WERI-Rb-1 (cell line): ENCODE measurements around the gene KCNN3.

ENCODE experiments used
- DNase-seq: peaks from one replicate; pipeline ENCODE4 v3.0.0-alpha.2; 2020
- H3K27ac ChIP-seq: fragments of 250-450 bp; sonication (Bioruptor Pico); 2 replicates; pipeline ENCODE4 v1.5.1; 2020; ENCODE audit warnings: mild to moderate bottlenecking, moderate library complexity
- H3K27me3 ChIP-seq: fragments of 250-450 bp; sonication (Bioruptor Pico); 2 replicates; pipeline ENCODE4 v1.5.1; 2021; ENCODE audit warnings: mild to moderate bottlenecking, low read depth, moderate library complexity; ENCODE audit not compliant: insufficient read depth, severe bottlenecking
- H3K36me3 ChIP-seq: fragments of 250-450 bp; sonication (Bioruptor Pico); 2 replicates; pipeline ENCODE4 v1.5.1; 2020; ENCODE audit warnings: mild to moderate bottlenecking, moderate library complexity
- H3K4me3 ChIP-seq: 2 replicates; pipeline ENCODE4 v1.5.1; 2011; ENCODE audit warnings: low read depth, mild to moderate bottlenecking, control low read depth, low read length
- H3K9me3 ChIP-seq: fragments of 250-450 bp; sonication (Bioruptor Pico); 2 replicates; pipeline ENCODE4 v1.5.1; 2021; ENCODE audit warnings: mild to moderate bottlenecking, moderate library complexity; ENCODE audit not compliant: severe bottlenecking
- CTCF ChIP-seq: IDR thresholded peaks from 2 replicates; pipeline ENCODE4 v1.5.1; 2011; ENCODE audit warnings: low read depth, mild to moderate bottlenecking, control low read depth, inconsistent platforms, low read length

Gene KCNN3

GRCh38 chr1:154896771-154897286 is 26.7 kb upstream of the KCNN3 start:
- Histone ChIP-seq H3K27ac (no peak overlapping the region), H3K9me3 (peaks cover 4% of the 10 kb centered on the region), H3K4me3 (no peak overlapping the region), H3K36me3 (no peaks in the 10 kb centered on the region), H3K27me3 (peaks cover 2% of the 10 kb centered on the region)
- no peak for DNase-seq
- no peak for TF ChIP-seq CTCF

- DNase-seq: peak; percentile 54
- Histone ChIP-seq H3K4me3 (no peak overlapping the region), H3K27me3 (peaks cover 2% of the 10 kb centered on the region), H3K27ac (no peak overlapping the region), H3K9me3 (peaks cover 4% of the 10 kb centered on the region), H3K36me3 (no peaks in the 10 kb centered on the region)
- TF ChIP-seq CTCF: no peak
Observed at GRCh38 chr1:154895798-154896197, 25.7 kb upstream of the KCNN3 start.

- Histone ChIP-seq H3K27me3 (peaks cover 2% of the 10 kb centered on the region), H3K9me3 (peaks cover 4% of the 10 kb centered on the region), H3K27ac (no peak overlapping the region), H3K4me3 (no peak overlapping the region), H3K36me3 (no peaks in the 10 kb centered on the region)
- no peak for TF ChIP-seq CTCF
- no peak for DNase-seq
Observed at GRCh38 chr1:154891452-154891851, 21.4 kb upstream of the KCNN3 start.

- no peak overlapping the region for H3K27ac ChIP-seq
- H3K36me3 ChIP-seq: no peaks in the 10 kb centered on the region
- H3K9me3 ChIP-seq: peaks cover 4% of the 10 kb centered on the region
- no peak overlapping the region for H3K4me3 ChIP-seq
- DNase-seq: no peak
- TF ChIP-seq CTCF: no peak
- H3K27me3 ChIP-seq: peaks cover 2% of the 10 kb centered on the region
Observed at GRCh38 chr1:154888757-154889156, 18.7 kb upstream of the KCNN3 start.

GRCh38 chr1:154886281-154887015 is 16.4 kb upstream of the KCNN3 start:
- H3K27me3 ChIP-seq: no peaks in the 10 kb centered on the region

More at GRCh38 chr1:154886281-154887015, 16.4 kb upstream of the KCNN3 start:
- no peaks in the 10 kb centered on the region for H3K36me3 ChIP-seq
- H3K27ac ChIP-seq: no peak overlapping the region
- no peaks in the 10 kb centered on the region for H3K9me3 ChIP-seq
- no peak overlapping the region for H3K4me3 ChIP-seq
- TF ChIP-seq CTCF: no peak
- DNase-seq: no peak
